ENCODE data around the gene ULK1.
"Not testable (repeated sequence)": the region's sequence is repeated elsewhere in the genome, so short reads cannot be mapped to it uniquely, and the experiment has no call there.

DNA sequence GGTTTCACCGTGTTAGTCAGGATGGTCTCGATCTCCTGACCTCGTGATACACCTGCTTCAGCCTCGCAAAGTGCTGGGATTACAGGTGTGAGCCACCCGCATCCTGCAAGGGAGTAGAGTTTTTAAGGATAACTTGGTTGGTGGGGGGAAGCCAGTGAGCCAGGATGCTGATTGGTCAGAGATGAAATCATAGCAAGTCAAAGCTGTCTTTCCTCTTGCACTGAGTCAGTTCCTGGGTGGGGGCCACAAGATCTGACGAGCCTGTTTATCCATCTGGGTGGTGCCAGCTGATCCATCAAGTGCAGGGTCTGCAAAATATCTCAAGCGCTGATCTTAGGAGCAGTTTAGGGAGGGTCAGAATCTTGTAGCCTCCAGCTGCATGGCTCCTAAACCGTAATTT lies 9.3 kb upstream of the ULK1 start:
- not testable (repeated sequence) for TF ChIP-seq SP1 (IDR thresholded peaks at IDR 0.05; ENCODE audit: low read depth); POLR2A (IDR thresholded peaks at IDR 0.05; ENCODE audit: borderline replicate concordance, extremely low read depth, insufficient read depth, insufficient read length); EZH2 (IDR thresholded peaks at IDR 0.05); YY1 (IDR thresholded peaks at IDR 0.05; ENCODE audit: extremely low read depth, insufficient replicate concordance, low read depth, low read length); EZH2phosphoT487 (IDR thresholded peaks at IDR 0.05; ENCODE audit: borderline replicate concordance); EGR1 (IDR thresholded peaks at IDR 0.05; ENCODE audit: low read depth); CEBPB (IDR thresholded peaks at IDR 0.05; ENCODE audit: low read depth); ZNF274 (IDR thresholded peaks at IDR 0.05; ENCODE audit: low read depth, low read length); POLR2AphosphoS5 (IDR thresholded peaks at IDR 0.05; ENCODE audit: low read depth, low read length)
- TF ChIP-seq, protein P1, sequence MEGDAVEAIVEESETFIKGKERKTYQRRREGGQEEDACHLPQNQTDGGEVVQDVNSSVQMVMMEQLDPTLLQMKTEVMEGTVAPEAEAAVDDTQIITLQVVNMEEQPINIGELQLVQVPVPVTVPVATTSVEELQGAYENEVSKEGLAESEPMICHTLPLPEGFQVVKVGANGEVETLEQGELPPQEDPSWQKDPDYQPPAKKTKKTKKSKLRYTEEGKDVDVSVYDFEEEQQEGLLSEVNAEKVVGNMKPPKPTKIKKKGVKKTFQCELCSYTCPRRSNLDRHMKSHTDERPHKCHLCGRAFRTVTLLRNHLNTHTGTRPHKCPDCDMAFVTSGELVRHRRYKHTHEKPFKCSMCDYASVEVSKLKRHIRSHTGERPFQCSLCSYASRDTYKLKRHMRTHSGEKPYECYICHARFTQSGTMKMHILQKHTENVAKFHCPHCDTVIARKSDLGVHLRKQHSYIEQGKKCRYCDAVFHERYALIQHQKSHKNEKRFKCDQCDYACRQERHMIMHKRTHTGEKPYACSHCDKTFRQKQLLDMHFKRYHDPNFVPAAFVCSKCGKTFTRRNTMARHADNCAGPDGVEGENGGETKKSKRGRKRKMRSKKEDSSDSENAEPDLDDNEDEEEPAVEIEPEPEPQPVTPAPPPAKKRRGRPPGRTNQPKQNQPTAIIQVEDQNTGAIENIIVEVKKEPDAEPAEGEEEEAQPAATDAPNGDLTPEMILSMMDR (IDR thresholded peaks at IDR 0.05 in 2 of 3, conservative IDR thresholded peaks at IDR 0.05 in 1 of 3; ENCODE audit: borderline replicate concordance in 1 of 3, insufficient read depth in 1 of 3, low read depth in 2 of 3, low read length in 2 of 3), result not testable (repeated sequence)
- TF ChIP-seq, protein P2, sequence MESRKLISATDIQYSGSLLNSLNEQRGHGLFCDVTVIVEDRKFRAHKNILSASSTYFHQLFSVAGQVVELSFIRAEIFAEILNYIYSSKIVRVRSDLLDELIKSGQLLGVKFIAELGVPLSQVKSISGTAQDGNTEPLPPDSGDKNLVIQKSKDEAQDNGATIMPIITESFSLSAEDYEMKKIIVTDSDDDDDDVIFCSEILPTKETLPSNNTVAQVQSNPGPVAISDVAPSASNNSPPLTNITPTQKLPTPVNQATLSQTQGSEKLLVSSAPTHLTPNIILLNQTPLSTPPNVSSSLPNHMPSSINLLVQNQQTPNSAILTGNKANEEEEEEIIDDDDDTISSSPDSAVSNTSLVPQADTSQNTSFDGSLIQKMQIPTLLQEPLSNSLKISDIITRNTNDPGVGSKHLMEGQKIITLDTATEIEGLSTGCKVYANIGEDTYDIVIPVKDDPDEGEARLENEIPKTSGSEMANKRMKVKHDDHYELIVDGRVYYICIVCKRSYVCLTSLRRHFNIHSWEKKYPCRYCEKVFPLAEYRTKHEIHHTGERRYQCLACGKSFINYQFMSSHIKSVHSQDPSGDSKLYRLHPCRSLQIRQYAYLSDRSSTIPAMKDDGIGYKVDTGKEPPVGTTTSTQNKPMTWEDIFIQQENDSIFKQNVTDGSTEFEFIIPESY (IDR thresholded peaks at IDR 0.05; ENCODE audit: extremely low read depth, insufficient replicate concordance, low read length), result not testable (repeated sequence)
- TF ChIP-seq, protein P3, sequence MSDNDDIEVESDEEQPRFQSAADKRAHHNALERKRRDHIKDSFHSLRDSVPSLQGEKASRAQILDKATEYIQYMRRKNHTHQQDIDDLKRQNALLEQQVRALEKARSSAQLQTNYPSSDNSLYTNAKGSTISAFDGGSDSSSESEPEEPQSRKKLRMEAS (IDR thresholded peaks at IDR 0.05), result not testable (repeated sequence)

Measured in HCT116 (cell line).